HUES48 (cell line): ENCODE measurements around the gene RPS6KA5.
"Not testable (repeated sequence)": the region's sequence is repeated elsewhere in the genome, so short reads cannot be mapped to it uniquely, and the experiment has no call there.

ENCODE experiments used
- H3K27ac ChIP-seq: one replicate; pipeline ENCODE4 v1.7.0; 2013; ENCODE audit warnings: low read depth, low read length, inconsistent platforms
- H3K27me3 ChIP-seq: 2 replicates; pipeline ENCODE4 v1.6.1; 2013; ENCODE audit warnings: mild to moderate bottlenecking, low read length; ENCODE audit not compliant: control insufficient read depth, insufficient read depth
- H3K36me3 ChIP-seq: 2 replicates; pipeline ENCODE4 v1.6.1; 2013; ENCODE audit warnings: low read length; ENCODE audit not compliant: control insufficient read depth, insufficient read depth
- H3K4me1 ChIP-seq: 2 replicates; pipeline ENCODE4 v1.6.1; 2013; ENCODE audit warnings: mild to moderate bottlenecking, low read length; ENCODE audit not compliant: control insufficient read depth, insufficient read depth
- H3K4me3 ChIP-seq: 2 replicates; pipeline ENCODE4 v1.5.1; 2013; ENCODE audit warnings: mild to moderate bottlenecking, low read depth, low read length
- H3K9ac ChIP-seq: 2 replicates; pipeline ENCODE4 v1.6.1; 2013; ENCODE audit warnings: mild to moderate bottlenecking, low read depth, low read length, moderate library complexity
- H3K9me3 ChIP-seq: 2 replicates; pipeline ENCODE4 v1.6.1; 2013; ENCODE audit warnings: low read length; ENCODE audit not compliant: control insufficient read depth, insufficient read depth

RPS6KA5 gene

GRCh38 chr14:90870950-90871604 is 189.4 kb downstream of the RPS6KA5 start:
- Histone ChIP-seq H3K9ac (no peak overlapping the region), H3K4me1 (peaks cover 13% of the 10 kb centered on the region), H3K4me3 (no peak overlapping the region), H3K27me3 (no peaks in the 10 kb centered on the region), H3K9me3 (no peaks in the 10 kb centered on the region), H3K27ac (no peak overlapping the region), H3K36me3 (no peaks in the 10 kb centered on the region; the same call in 1 of the 2 replicates)

GRCh38 chr14:90867501-90867900 is 192.9 kb downstream of the RPS6KA5 start:
- H3K36me3 ChIP-seq: no peaks in the 10 kb centered on the region
- H3K27me3 ChIP-seq: no peaks in the 10 kb centered on the region
- no peaks in the 10 kb centered on the region for H3K9me3 ChIP-seq
- H3K27ac ChIP-seq: no peak overlapping the region
- peaks cover 8% of the 10 kb centered on the region for H3K4me1 ChIP-seq
- H3K9ac ChIP-seq: no peak overlapping the region
- no peak overlapping the region for H3K4me3 ChIP-seq

GRCh38 chr14:90866833-90867232 is 193.6 kb downstream of the RPS6KA5 start:
- Histone ChIP-seq H3K4me3 (no peak overlapping the region), H3K27ac (no peak overlapping the region), H3K9me3 (no peaks in the 10 kb centered on the region), H3K9ac (no peak overlapping the region), H3K27me3 (no peaks in the 10 kb centered on the region), H3K4me1 (peaks cover 8% of the 10 kb centered on the region), H3K36me3 (no peaks in the 10 kb centered on the region)

- H3K9ac ChIP-seq: no peak overlapping the region
- no peaks in the 10 kb centered on the region for H3K36me3 ChIP-seq
- peaks cover 8% of the 10 kb centered on the region for H3K4me1 ChIP-seq
- H3K27ac ChIP-seq: no peak overlapping the region
- no peaks in the 10 kb centered on the region for H3K27me3 ChIP-seq
- H3K4me3 ChIP-seq: no peak overlapping the region
- no peaks in the 10 kb centered on the region for H3K9me3 ChIP-seq
These were observed 195.7 kb downstream of the RPS6KA5 start for GRCh38 chr14:90864741-90865140.

GRCh38 chr14:90858511-90858910 is 201.9 kb downstream of the RPS6KA5 start:
- no peaks in the 10 kb centered on the region for H3K9me3 ChIP-seq
- no peak overlapping the region for H3K27ac ChIP-seq
- H3K36me3 ChIP-seq: no peaks in the 10 kb centered on the region
- no peak overlapping the region for H3K9ac ChIP-seq
- no peaks in the 10 kb centered on the region for H3K27me3 ChIP-seq
- H3K4me3 ChIP-seq: no peak overlapping the region
- H3K4me1 ChIP-seq: no peaks in the 10 kb centered on the region

GRCh38 chr14:90857866-90858265 is 202.6 kb downstream of the RPS6KA5 start:
- Histone ChIP-seq H3K27ac (no peak overlapping the region), H3K9ac (no peak overlapping the region), H3K36me3 (no peaks in the 10 kb centered on the region), H3K4me1 (no peaks in the 10 kb centered on the region), H3K4me3 (no peak overlapping the region), H3K27me3 (no peaks in the 10 kb centered on the region), H3K9me3 (no peaks in the 10 kb centered on the region)

- not testable (repeated sequence) for H3K4me1 ChIP-seq, H3K9ac ChIP-seq, H3K27ac ChIP-seq, H3K9me3 ChIP-seq, H3K36me3 ChIP-seq, H3K4me3 ChIP-seq, H3K27me3 ChIP-seq
These were observed 204.3 kb downstream of the RPS6KA5 start for GRCh38 chr14:90856115-90856514.

- Histone ChIP-seq H3K4me1 (peaks cover 13% of the 10 kb centered on the region; the same call in 1 of the 2 replicates), H3K27me3 (no peaks in the 10 kb centered on the region), H3K4me3 (no peak overlapping the region), H3K27ac (no peak overlapping the region), H3K9me3 (no peaks in the 10 kb centered on the region), H3K36me3 (no peaks in the 10 kb centered on the region), H3K9ac (no peak overlapping the region)
These were observed 207.3 kb downstream of the RPS6KA5 start for GRCh38 chr14:90853116-90853515.

- peaks cover 13% of the 10 kb centered on the region; the same call in 1 of the 2 replicates for H3K4me1 ChIP-seq
- H3K9me3 ChIP-seq: no peaks in the 10 kb centered on the region
- H3K9ac ChIP-seq: no peak overlapping the region
These were observed 209.0 kb downstream of the RPS6KA5 start for GRCh38 chr14:90851327-90852036.

GRCh38 chr14:90850487-90850886 is 210.0 kb downstream of the RPS6KA5 start:
- Histone ChIP-seq H3K9ac (no peak overlapping the region; the same call in 1 of the 2 replicates), H3K36me3 (no peaks in the 10 kb centered on the region), H3K4me3 (no peak overlapping the region), H3K4me1 (peaks cover 13% of the 10 kb centered on the region; the same call in 1 of the 2 replicates), H3K27ac (peak overlapping the region; percentile 7), H3K27me3 (no peaks in the 10 kb centered on the region), H3K9me3 (no peaks in the 10 kb centered on the region)

More at GRCh38 chr14:90851327-90852036, 209.0 kb downstream of the RPS6KA5 start:
- Histone ChIP-seq H3K36me3 (no peaks in the 10 kb centered on the region), H3K27me3 (no peaks in the 10 kb centered on the region), H3K4me3 (no peak overlapping the region), H3K27ac (no peak overlapping the region)

- peaks cover 13% of the 10 kb centered on the region; the same call in 1 of the 2 replicates for H3K4me1 ChIP-seq
- no peak overlapping the region for H3K9ac ChIP-seq
- no peaks in the 10 kb centered on the region for H3K36me3 ChIP-seq
- no peaks in the 10 kb centered on the region for H3K9me3 ChIP-seq
- no peak overlapping the region for H3K4me3 ChIP-seq
- H3K27ac ChIP-seq: peak overlapping the region; percentile 21
- H3K27me3 ChIP-seq: no peaks in the 10 kb centered on the region
These were observed 210.5 kb downstream of the RPS6KA5 start for GRCh38 chr14:90849787-90850444.
